HG03097 (cell line): Measurements from ENCODE around the gene COX7A2L.
"Not testable (repeated sequence)": the region's sequence is repeated elsewhere in the genome, so short reads cannot be mapped to it uniquely, and the experiment has no call there.

ENCODE experiments used
- ATAC-seq: cut with Tn5 transposase; IDR thresholded peaks from one replicate; pipeline ENCODE4 v1.9.1; 2021; ENCODE audit not compliant: unreplicated experiment, low FRiP score

COX7A2L gene

DNA sequence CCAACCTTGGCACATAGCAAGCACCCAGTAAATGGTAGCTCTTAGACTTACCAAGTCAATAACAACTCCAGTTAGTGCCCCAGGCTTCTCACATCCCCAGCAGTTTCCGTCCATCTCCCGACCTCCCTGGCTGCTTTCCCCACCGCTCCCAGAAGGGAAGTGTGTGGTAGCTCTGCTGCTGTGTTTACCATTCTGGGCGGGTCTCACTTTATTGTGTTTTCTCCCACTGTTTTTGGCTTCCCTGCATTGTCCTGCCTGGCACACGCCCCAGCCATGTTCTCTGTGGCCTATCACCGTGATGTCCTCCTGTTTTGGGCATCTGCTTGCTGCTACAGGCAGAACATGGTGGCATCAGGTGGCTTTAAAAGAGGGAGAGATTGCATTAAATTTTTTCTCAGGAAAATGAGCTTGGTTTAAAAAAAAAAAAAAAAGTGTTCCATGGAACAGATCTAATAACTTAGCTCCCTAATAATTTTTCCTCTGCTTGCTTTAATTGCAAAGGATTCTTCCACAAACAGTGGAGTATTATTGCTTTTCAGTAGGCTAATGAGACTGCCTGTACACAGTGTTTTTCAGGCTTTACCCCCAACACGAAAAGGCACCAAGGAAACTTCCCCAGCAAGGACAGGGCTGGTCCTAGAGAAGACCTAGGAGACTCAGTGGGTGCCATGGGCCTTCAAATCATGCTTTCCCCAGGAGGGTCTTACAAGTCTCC, 8.0 kb upstream of the COX7A2L start:
- no peak for ATAC-seq

DNA sequence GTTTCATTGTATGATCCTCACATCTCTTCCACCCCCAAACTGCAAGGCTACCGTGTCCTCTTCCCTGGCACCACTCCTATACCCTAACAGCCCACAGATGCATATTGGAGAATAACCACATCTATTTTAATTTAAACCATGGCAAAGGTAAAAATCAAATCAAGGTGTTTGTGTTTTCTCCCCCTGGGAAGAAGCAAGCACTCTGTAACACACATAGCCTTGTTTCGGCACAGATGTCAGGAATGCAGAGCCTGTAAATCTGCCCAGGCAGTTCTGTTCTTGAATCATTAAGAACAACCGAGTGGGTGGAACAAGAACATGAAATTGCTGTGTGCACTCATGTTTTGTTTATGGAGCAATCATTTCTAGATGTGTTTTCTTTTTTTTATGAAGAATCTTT, 6.8 kb upstream of the COX7A2L start:
- ATAC-seq: no peak

DNA sequence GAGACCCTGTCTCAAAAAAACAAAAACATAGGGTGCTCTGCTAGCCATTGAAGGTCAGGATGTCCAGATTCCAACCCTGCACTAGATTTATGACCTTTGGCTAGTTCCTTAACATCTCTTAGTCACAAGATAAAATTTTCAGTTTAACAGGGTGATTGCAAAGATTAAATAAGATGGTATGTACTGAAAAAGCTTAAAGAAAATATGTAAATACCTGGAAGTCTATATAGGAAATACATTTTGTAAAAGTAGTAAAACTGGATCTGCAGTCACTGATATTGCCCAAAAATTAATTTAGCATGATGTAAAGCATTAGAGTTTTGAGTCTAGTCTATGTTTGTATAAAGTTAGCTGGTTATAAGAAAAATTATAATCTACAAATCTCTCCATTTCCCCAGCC, 5.4 kb upstream of the COX7A2L start:
- no peak for ATAC-seq

DNA sequence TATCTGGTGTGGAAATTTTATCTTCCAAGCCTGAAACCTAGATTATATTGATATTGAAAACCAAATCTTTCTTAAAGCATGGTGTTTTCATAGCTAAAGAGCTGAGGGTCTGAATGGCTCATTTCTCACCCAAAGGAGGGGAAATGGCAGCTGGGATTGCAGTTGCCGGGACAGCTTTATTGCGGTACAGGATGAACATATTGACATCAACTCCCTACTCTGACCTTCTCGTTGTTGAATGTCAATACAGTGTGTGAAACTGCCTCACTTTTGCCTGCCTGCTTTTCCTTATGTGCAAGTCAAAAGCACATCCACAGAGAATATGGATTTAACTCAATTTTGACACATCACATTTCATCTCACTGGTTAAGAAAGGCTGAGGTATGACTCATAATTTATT, 3.6 kb upstream of the COX7A2L start:
- no peak for ATAC-seq

DNA sequence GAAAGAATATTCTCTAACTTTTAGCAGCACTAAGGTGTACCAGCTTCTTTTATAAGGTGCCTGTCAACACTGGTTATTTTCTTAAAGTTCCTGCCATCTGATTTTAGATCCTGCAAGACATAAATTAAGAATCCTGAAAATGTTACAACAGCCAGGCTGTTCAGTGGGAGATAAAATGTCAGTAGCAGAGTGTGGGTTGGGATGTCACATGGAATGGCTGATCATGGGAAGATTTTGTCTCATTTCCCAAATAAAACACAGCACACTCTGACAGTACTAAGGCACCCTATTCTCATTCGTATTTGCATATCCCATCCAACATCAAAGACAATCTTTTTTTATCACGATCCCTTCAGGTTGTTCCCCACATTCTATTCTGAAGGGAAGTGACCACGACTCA, 2.4 kb upstream of the COX7A2L start:
- ATAC-seq: no peak

DNA sequence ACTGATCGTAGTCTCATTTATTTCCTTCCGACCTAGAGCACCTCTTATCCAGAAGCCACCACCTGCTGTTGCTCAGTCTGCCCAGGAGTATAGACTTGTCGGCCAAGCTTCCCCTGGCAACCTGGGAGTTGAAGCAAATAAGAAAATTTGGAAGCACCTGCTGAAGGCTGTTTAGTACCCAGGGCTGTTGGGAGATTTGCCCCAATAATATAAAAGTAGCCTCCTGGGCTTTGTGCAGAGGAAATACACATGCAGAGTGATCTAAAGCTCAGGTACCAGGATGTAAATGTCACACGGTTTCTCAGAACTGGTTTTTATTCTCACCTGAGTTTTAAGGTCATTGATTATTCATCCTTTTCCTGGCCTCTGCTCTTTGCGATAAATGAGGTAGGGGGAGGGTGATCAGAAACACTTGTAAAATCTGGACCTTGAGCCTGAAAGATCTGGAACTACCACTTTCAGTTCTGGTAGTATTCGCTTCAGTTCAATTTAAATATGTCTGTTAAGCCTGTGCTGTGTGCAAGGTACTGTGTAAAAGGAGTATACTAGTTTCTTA, 789 bp upstream of the COX7A2L start:
- no peak for ATAC-seq

DNA sequence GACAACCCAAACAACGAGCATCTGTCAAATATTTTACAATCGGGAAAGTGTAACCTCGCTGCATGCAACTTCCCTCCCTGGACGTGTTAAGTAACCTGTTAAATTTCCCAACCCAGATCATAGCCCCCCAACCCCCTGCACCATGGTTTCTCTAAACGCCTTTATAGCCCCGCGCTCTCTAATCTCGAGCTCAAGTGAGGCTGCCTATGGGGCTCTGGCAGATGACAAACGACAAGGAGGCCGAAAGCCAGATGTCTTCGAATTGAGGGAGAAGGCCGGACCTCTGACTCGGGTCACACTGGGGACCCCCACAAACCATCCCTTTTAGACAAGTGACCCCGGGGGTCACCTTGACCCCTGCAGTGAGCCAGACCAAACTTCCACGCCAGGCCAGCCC, 526 bp downstream of the COX7A2L start:
- no peak for ATAC-seq

DNA sequence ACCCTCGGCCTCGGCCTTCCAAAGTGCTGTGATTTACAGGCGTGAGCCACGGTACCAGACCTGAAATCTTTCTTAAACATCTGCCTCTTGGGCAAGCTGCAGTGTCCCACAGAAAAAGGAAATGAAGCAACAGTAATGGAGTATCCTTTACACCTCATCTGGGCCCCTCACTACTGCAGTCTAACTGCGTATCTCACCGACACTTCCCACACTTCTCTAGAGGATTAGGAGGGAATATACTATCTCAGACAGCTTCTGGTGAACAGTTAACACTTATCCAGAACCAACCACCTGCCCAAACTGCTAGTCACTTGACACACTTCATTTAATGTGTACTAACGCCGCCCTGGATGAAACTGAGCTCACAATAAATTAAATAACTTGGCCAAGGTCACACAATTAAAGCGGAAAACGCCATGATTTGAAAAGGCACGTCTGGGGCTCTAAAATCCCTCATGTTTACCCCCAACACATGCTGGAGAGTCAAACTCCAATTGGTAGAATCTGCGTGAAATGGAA, 993 bp downstream of the COX7A2L start:
- ATAC-seq: no peak

DNA sequence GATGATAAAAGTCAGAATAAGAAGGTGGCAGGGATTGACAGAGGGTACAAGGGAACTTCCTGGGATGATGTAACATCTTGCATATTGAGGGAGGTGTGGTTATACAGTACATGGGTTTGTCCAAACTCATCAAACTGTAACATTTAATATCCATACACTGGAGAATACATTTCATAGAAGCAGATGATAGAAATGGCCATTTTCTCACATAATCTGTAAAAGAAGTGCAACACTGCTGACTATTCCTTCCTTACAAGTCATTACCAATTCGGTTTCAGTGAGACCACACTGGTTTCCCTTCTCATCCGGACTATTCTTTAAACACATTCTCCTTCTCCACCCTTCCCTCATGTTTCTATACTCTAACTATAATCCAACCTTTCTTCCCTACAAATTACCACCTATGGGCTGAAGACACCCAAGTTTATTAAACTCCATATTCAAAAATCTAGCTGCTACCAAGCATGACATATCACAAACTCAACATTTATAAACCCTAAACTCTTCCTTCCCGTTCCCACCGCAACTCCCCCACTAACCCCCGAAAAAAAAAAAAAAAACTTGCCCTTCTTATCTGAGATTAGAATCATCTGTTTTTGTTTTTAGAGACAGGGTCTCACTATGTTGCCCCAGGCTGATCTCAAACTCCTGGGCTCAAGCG, 1.6 kb downstream of the COX7A2L start:
- no peak for ATAC-seq

DNA sequence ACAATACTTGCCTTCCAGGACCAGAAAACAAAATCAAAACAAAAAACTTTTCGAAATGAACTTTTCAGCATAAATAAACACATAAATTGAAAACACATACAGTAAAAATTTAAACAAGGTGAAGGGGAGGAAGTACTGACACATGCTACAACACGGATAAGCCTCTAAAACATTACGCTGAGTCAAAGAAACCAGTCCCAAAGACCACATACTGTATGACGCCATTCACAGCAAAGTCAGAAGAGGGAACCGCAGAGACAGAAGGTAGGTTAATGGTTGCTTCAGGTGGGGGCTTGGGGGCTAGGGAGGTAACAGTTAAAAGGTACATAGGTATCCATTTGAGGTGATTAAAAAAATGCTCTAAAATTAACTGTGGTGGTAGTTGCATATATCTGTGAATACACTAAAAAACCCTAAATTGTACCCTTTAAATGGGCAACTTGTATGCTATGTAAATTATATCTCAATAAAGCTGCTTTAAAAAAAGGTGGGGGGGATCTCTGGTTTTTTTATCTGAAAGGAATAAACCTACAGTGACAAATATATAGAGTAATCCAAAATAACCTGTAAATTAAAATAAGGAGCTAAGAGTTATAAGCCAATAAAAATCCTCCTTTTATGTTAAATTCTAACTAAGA, 7.1 kb downstream of the COX7A2L start:
- no peak for ATAC-seq

DNA sequence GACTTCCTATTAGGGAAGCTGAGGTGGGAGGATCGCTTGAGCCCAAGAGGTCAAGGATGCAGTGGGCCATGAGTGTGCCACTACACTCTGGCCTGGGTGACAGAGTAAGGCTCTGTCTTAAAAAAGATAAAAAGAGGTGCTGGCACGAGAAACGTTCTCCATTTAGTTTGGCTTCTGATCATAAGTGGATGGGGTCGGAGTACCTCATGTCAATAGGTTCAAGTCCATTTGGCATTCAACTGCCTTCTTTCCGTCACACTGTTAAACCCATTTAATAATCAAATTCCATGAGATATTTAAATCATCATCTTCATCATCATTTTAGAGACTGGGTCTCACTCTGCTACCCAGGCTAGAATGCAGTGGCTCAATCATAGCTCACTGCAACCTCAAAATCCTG, 9.2 kb downstream of the COX7A2L start:
- no peak for ATAC-seq

DNA sequence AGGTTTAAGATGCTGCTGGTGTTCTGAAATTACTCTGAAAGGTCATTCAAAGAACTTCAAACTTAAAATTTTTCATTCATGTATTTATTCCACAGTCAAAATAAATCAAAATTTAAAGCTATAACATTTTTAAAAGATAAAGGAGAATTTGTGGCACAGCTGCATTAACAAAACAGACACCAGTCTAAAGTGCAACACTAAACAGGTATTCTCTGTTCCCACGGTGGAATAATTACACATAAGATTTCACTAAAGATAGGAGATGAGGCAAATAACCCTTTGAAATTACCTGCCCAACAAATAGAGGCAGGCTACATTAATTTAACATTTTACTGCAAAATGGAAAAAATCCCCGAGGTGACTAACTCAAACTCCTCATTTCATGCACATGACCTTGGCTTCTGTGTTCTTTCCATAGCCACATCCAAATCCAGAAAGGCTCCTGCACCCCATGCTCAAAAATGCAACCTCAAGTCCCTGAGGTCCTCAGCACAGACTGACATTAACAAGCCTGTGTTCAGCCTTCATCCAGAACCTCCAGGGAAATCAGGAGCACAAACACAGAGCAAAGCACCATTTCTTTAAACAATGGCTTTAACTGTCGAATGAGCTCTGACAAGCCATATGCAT, 10.5 kb downstream of the COX7A2L start:
- ATAC-seq: no peak

DNA sequence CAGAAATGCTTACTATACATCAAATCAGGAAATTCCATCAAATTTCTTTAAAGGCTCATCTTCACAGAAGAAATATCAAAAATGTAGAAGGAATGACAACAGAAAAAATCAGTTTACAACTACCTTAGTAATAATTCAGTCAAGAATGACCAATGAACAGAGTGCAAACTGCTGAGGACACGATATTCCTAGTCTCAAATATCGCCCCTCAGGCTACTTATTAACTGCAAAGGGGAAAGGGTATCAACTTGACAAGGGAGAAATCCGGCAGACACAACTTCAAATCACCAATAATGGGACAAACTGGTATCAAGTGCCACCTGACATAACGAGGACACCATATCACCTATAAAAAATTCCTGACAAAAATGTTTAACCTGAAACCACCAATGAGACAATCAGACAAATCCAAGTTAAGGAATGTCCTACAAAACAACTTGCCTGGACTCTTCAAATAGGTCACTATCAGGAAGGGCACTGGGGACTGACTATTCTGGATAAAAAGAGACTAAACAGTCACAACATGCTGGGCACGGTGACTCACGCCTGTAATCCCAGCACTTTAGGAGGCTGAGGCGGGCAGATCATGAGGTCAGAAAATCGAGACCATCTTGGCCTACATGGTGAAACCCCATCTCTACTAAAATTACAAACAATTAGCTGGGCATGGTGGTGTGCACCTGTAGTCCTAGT, 12.8 kb downstream of the COX7A2L start:
- ATAC-seq: no peak

DNA sequence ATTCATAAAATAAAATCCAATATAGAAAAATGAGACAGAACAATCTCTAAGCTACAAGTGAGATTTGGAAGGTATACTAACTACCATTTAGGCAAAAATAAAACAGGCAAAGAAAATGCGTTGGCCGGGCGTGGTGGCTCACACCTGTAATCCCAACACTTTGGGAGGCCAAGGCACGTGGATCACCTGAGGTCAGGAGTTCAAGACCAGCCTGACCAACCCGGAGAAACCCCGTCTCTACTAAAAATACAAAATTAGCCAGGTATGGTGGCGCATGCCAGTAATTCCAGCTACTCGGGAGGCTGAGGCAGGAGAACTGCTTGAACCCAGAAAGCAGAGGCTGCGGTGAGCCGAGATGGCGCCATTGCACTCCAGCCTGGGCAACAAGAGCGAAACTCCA, 13.5 kb downstream of the COX7A2L start:
- not testable (repeated sequence) for ATAC-seq

DNA sequence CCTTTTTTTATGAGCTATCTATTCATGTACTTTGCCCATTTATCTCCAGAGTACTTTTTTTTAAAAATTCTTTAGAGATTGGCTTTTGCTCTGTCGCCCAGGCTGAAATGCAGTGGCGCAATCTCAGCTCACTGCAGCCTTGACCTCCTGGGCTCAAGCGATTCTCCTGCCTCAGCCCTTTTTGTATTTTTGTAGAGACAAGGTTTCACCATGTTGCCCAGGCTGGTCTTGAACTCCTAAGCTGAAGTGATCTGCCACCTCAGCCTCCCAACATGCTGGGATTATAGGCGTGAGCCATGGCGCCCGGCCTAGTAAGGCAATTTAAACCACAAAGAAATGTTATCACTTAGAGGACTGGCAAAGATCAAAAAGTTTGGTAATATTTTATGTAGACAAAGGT, 14.2 kb downstream of the COX7A2L start:
- ATAC-seq: not testable (repeated sequence)

DNA sequence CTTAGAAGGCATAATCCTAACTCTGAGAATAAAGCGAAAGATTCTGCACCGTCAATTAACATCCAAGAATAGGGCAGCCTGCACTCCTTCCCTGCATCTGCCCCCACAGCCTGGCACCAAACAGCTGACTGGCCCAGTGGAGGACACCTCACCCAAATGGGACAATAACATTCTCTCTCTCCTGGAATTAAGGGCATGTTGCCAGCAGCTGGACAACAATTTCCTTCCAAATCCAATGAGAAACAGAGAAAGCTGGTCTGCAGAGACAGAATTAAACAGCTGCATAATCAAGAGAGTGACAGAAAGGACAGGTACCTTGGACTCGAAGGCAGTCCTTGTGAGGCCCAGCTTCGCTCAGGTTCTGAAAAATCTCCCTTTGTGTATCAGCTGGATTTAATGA, 15.0 kb downstream of the COX7A2L start:
- no peak for ATAC-seq

DNA sequence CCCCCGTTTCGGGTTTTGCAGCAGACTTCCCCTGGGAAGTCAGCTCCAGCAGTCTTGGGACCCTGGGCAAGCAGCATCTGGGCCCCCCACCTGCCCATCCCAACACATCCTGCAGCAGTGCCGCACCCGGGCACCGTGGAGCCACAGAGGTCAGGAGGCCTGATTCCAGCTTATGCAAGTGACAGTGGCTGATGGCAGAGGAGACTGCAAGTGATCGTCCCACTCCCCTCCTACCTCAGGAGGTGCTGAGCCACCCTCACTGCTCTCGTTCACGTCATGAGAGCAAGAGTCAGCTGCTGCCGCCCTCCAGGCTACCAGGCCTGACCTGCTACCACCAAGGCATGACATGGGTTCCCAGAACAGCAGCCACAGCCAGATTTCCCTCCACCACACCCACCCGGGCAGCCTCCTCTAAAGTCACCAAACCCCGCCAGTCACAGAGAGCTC, 18.2 kb downstream of the COX7A2L start:
- no peak for ATAC-seq

DNA sequence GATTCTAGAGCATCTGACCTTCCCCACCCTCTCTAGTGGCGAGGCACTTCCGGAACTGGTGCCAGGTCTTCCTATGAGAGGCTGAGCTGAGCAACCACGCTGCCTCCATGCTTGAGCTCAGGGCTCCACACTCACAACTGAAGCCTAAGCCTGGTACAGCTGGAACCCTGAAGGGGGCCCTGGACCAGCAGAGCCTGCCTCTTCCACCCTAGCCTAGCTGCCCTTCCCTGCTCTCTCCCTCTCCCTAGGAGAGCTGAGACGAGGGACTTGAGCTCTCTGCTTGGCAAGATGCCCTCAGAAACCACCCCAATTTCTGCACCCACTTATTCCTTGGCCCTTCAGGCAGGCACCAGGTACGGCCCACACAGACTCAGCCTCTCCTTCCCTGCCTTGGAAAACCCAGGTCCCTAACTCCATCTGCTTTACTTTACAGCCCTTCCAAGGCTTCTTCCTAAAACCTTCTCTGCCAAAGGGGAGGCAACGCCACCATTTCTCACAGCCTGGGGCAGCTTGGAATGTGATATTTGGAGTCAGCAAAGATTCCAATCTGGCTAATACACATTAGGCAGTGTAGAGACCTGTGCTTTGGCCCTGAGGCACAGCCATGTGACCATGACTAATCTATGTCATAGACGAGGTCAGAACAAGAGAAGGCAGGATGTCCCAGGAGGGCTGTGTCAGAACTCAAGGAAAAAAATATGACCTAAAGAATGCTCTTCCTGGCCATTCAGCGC, 18.8 kb downstream of the COX7A2L start:
- no peak for ATAC-seq

DNA sequence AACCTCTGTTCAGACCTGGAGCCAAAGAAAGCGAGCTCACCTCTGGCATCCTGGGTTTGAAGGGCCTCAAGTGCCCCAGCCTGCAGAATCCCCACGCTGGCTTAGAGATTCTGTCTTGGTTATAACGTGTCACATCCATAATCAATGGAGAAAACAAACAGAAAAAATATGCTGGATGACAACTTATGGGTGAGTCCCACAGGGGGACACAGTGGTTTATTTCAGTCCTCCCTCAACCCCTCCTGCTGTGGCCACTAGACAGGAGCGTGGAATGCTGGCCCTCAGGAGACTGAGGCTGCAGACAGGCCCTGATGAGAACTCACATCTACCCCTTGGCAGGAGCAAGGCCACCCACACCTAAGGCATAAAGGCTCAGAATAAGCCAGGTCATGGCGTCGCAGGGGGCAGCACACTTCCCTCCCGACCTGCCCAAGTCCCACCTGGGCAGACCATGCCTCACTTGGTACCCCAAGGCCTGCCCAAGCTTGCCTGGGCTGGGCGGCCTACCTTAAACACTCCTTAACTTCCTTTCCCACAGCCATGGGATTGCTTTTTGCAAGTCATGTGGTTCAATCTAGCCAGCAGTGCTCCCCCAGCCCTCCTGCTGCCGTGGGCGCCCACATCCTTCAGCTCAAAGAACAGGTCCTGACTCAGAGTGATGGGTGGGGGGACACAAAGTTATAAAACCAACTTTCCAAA, 19.9 kb downstream of the COX7A2L start:
- ATAC-seq: no peak
